PC-9 (cell line): ENCODE results near the gene SLC39A10.

ENCODE experiments used
- EZH2 ChIP-seq: fragments of 200-600 bp; sonication (generic); IDR thresholded peaks from 2 replicates; pipeline ENCODE4 v1.8.0; 2017; ENCODE audit warnings: antibody characterized with exemption, low read depth
- TF ChIP-seq, protein P1 (sequence below): fragments of 200-600 bp; sonication (generic); conservative IDR thresholded peaks from 2 replicates; pipeline ENCODE4 v1.6.1; 2017; ENCODE audit warnings: mixed run types, antibody characterized with exemption, mild to moderate bottlenecking, moderate library complexity

DNA sequence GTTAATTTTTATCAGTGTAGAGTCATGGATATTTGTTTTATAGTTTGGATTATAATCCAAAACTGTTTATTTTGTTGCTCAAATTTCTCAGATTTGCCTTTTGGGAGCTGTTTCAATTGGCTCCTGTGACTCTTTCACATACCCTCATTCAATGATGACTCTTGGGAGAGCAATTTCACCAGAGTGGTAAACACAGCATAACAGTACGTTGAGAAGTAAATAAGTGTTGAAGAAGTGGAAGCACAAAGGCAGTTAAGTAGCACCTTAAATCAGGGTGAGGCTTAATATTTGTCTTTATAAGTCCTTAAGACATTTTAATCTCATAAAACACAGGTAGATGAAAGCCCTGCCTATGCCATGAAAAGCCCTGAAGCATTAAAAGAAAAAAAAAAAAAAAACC lies 17.1 kb upstream of the SLC39A10 start:
- TF ChIP-seq, protein P1, sequence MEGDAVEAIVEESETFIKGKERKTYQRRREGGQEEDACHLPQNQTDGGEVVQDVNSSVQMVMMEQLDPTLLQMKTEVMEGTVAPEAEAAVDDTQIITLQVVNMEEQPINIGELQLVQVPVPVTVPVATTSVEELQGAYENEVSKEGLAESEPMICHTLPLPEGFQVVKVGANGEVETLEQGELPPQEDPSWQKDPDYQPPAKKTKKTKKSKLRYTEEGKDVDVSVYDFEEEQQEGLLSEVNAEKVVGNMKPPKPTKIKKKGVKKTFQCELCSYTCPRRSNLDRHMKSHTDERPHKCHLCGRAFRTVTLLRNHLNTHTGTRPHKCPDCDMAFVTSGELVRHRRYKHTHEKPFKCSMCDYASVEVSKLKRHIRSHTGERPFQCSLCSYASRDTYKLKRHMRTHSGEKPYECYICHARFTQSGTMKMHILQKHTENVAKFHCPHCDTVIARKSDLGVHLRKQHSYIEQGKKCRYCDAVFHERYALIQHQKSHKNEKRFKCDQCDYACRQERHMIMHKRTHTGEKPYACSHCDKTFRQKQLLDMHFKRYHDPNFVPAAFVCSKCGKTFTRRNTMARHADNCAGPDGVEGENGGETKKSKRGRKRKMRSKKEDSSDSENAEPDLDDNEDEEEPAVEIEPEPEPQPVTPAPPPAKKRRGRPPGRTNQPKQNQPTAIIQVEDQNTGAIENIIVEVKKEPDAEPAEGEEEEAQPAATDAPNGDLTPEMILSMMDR: no peak
- no peak for TF ChIP-seq EZH2
